HepG2 (cell line): ENCODE data around the gene LOX. TPM values are rescaled to one million over a fixed set of nuclear protein-coding genes. Genes with fewer than 3 reads are reported as not detected.

Source experiments
- ATAC-seq: fragments of 200-7000 bp; cut with Tn5 transposase; 3 replicates; pipeline ENCODE4 v1.9.1; 2020; ENCODE audit warnings: mild to moderate bottlenecking, moderate library complexity
- BruUV-seq: library from RNA; stranded (reverse); fragments of 400-500 nt; replicated peaks from 2 replicates; lab custom pipeline; 2021; lab: Mats Ljungman, UMichigan
- CTCF ChIA-PET: fragments of 300-600 bp; formaldehyde crosslinking; extraction: SDS; loops from one replicate; lab custom pipeline; 2021; ENCODE audit warnings: low total read pairs, inconsistent platforms, low intra/inter-chr PET ratio; lab: Yijun Ruan, JAX
- POLR2A ChIA-PET: fragments of 350-600 bp; sonication (Branson Sonifier 250); formaldehyde crosslinking; loops from one replicate; lab custom pipeline; 2020; ENCODE audit warnings: antibody characterized with exemption, inconsistent platforms; lab: Yijun Ruan, JAX
- DNase-seq: peaks from one replicate; pipeline ENCODE4 v3.0.0-alpha.2; 2015; ENCODE audit warnings: low spot score
- FAIRE-seq: peaks from 3 replicates; lab custom pipeline; 2011; peaks lifted over from hg19 to GRCh38; lab: Jason Lieb, UNC
- H2AFZ ChIP-seq: one replicate; pipeline ENCODE4 v1.6.1; 2011; ENCODE audit warnings: low read length, inconsistent platforms
- H3K27ac ChIP-seq: fragments of 300-600 bp; 3 replicates; pipeline ENCODE4 v1.8.0; 2011; ENCODE audit warnings: mixed run types, mild to moderate bottlenecking, mixed read lengths, low read length, inconsistent platforms; ENCODE audit not compliant: insufficient read depth; ENCODE audit errors: extremely low read length
- H3K27me3 ChIP-seq, 2 experiments: fragments of 200-600 bp in 1 of 2; 2 replicates in 1 of 2; 3 replicates in 1 of 2; pipeline versions ENCODE4 v1.6.0 to v1.8.0; 2011; ENCODE audit warnings: low read length in 2 of 2, mild to moderate bottlenecking in 2 of 2, moderate library complexity in 2 of 2, inconsistent platforms in 1 of 2; ENCODE audit not compliant: insufficient read depth in 2 of 2, control insufficient read depth in 1 of 2
- H3K36me3 ChIP-seq, 2 experiments: fragments of 200-600 bp in 1 of 2; replicated peaks in 1 of 2; 2 replicates in 1 of 2; 3 replicates in 1 of 2; pipeline versions ENCODE4 v1.5.1 to v1.8.0; 2011; ENCODE audit warnings: low read length in 2 of 2, inconsistent platforms in 1 of 2; ENCODE audit not compliant: insufficient read depth in 2 of 2, control insufficient read depth in 1 of 2
- H3K4me1 ChIP-seq: 2 replicates; pipeline ENCODE4 v1.5.1; 2012; ENCODE audit warnings: low read length, inconsistent platforms; ENCODE audit not compliant: insufficient read depth
- H3K4me2 ChIP-seq: 2 replicates; pipeline ENCODE4 v1.6.0; 2011; ENCODE audit warnings: low read depth, low read length, inconsistent platforms
- H3K4me3 ChIP-seq, 3 experiments: fragments of 200-600 bp in 1 of 3; sonication (generic), shearing (Covaris generic) in 1 of 3; replicated peaks in 1 of 3; 2 replicates each; pipeline ENCODE4 v1.5.1; 2011 to 2016; ENCODE audit warnings: low read length in 3 of 3, inconsistent platforms in 2 of 3, low read depth in 2 of 3, mild to moderate bottlenecking in 2 of 3, control low read depth in 1 of 3, mixed read lengths in 1 of 3; ENCODE audit not compliant: insufficient read depth in 1 of 3
- H3K79me2 ChIP-seq: one replicate; pipeline ENCODE4 v1.6.1; 2011; ENCODE audit warnings: low read length, inconsistent platforms; ENCODE audit not compliant: insufficient read depth
- H3K9ac ChIP-seq: 2 replicates; pipeline ENCODE4 v1.6.0; 2011; ENCODE audit warnings: mild to moderate bottlenecking, low read depth, low read length, inconsistent platforms; ENCODE audit not compliant: insufficient read depth
- H3K9me3 ChIP-seq: 2 replicates; pipeline ENCODE4 v1.5.1; 2012; ENCODE audit warnings: mild to moderate bottlenecking, low read length
- H4K20me1 ChIP-seq: 2 replicates; pipeline ENCODE4 v1.6.0; 2011; ENCODE audit warnings: inconsistent platforms, mild to moderate bottlenecking, low read length, moderate library complexity; ENCODE audit not compliant: insufficient read depth
- ARNT2 ChIP-seq: sonication (generic); formaldehyde crosslinking; IDR thresholded peaks from 2 replicates; pipeline ENCODE4 v1.8.0; 2022; ENCODE audit warnings: mild to moderate bottlenecking, low read depth, missing genetic modification reagents, moderate library complexity
- ERF ChIP-seq: IDR thresholded peaks from 2 replicates; pipeline ENCODE4 v1.6.1; 2018; ENCODE audit warnings: missing biosample characterization, missing genetic modification reagents
- ETV5 ChIP-seq: IDR thresholded peaks from 2 replicates; pipeline ENCODE4 v1.6.1; 2018; ENCODE audit warnings: missing biosample characterization, missing genetic modification reagents, inconsistent platforms, borderline replicate concordance
- EZH2 ChIP-seq: conservative IDR thresholded peaks from 2 replicates; pipeline ENCODE4 v1.6.1; 2012; ENCODE audit warnings: mild to moderate bottlenecking, low read depth, low read length, moderate library complexity
- FOXJ3 ChIP-seq: sonication (generic); formaldehyde crosslinking; IDR thresholded peaks from 2 replicates; pipeline ENCODE4 v1.4.0; 2020; ENCODE audit warnings: missing genetic modification reagents, mild to moderate bottlenecking, borderline replicate concordance
- MIXL1 ChIP-seq: IDR thresholded peaks from 2 replicates; pipeline ENCODE4 v1.6.1; 2016
- NBN ChIP-seq: fragments of 450-650 bp; conservative IDR thresholded peaks from 2 replicates; pipeline ENCODE4 v1.6.1; 2017
- NFATC3 ChIP-seq: sonication (generic); formaldehyde crosslinking; IDR thresholded peaks from 2 replicates; pipeline ENCODE4 v1.5.1; 2020; ENCODE audit warnings: mild to moderate bottlenecking, missing genetic modification reagents
- PHF20 ChIP-seq: sonication (generic); formaldehyde crosslinking; IDR thresholded peaks from 2 replicates; pipeline ENCODE4 v1.5.0; 2020; ENCODE audit warnings: mild to moderate bottlenecking, missing genetic modification reagents
- PRMT3 ChIP-seq: sonication (generic); formaldehyde crosslinking; IDR thresholded peaks from 2 replicates; pipeline ENCODE4 v1.8.1; 2022; ENCODE audit warnings: low read depth, mild to moderate bottlenecking, moderate library complexity, missing genetic modification reagents, borderline replicate concordance
- RBFOX2 ChIP-seq: fragments of 200-400 bp; formaldehyde crosslinking; IDR thresholded peaks from 2 replicates; pipeline ENCODE4 v1.6.1; 2017; ENCODE audit warnings: low read depth, mild to moderate bottlenecking, low read length
- SCMH1 ChIP-seq: sonication (generic); formaldehyde crosslinking; IDR thresholded peaks from 2 replicates; pipeline ENCODE4 v1.9.0; 2021; ENCODE audit warnings: missing genetic modification reagents, mild to moderate bottlenecking, borderline replicate concordance
- SP1 ChIP-seq, 2 experiments: fragments of 450-650 bp in 1 of 2; sonication (generic) in 1 of 2; formaldehyde crosslinking in 1 of 2; IDR thresholded peaks; 2 replicates each; pipeline versions ENCODE4 v1.4.0 to v1.6.1; 2016 to 2020; ENCODE audit warnings: missing genetic modification reagents in 1 of 2
- ZFP36L1 ChIP-seq: sonication (generic); formaldehyde crosslinking; IDR thresholded peaks from 2 replicates; pipeline ENCODE4 v1.8.0; 2022; ENCODE audit warnings: mild to moderate bottlenecking, missing genetic modification reagents, moderate library complexity
- ZNF124 ChIP-seq: sonication (generic); formaldehyde crosslinking; IDR thresholded peaks from 2 replicates; pipeline ENCODE4 v1.4.0; 2020; ENCODE audit warnings: missing genetic modification reagents
- ZNF468 ChIP-seq: sonication (generic); formaldehyde crosslinking; IDR thresholded peaks from 2 replicates; pipeline ENCODE4 v1.8.0; 2022; ENCODE audit warnings: mild to moderate bottlenecking, moderate library complexity, missing genetic modification reagents
- ZNF580 ChIP-seq: IDR thresholded peaks from 2 replicates; pipeline ENCODE4 v1.6.1; 2016; ENCODE audit warnings: low read depth, borderline replicate concordance
- ZNF850 ChIP-seq: sonication (generic); formaldehyde crosslinking; conservative IDR thresholded peaks from 2 replicates; pipeline ENCODE4 v1.9.0; 2021; ENCODE audit warnings: mild to moderate bottlenecking, missing genetic modification reagents
- WGBS: methylation state at CpG from one replicate; pipeline ENCODE4 v1.1.6; 2017; ENCODE audit warnings: low lambda C conversion rate; 5-methylcytosine and 5-hydroxymethylcytosine counted together
- in situ Hi-C: cut with HindIII; loops from 2 replicates; pipeline ENCODE4 v1.10.0; 2017; ENCODE audit warnings: low pct_unique_long_range_greater_than_20kb; ENCODE audit not compliant: extremely low pct_ligation_motif_present
- intact Hi-C: fragments of 100-400 bp; cut with micrococcal nuclease; formaldehyde crosslinking; loops from one replicate; pipeline ENCODE4 v1.10.0; 2022; ENCODE audit not compliant: unreplicated experiment
- polyA plus RNA-seq, 8 experiments: library from polyadenylated mRNA; depleted of rRNA in 3 of 8; stranded (reverse) in 7 of 8; unstranded in 1 of 8; fragments of >200 nt; fragmentation: Illumina TruSeq in 4 of 8; extraction: Trizol in 4 of 8; gene quantifications; 2 replicates each; pipeline versions ENCODE4 v1.2.1 to v1.2.3, GENCODE V29; 2011 to 2016; ENCODE audit warnings: low read depth in 4 of 8, missing spikeins in 1 of 8, mixed read lengths in 1 of 8; ENCODE audit not compliant: insufficient read depth in 1 of 8
- total RNA-seq, 5 experiments: library from RNA; depleted of rRNA; stranded (reverse); fragments of >200 nt; fragmentation: Illumina TruSeq; extraction: Trizol; gene quantifications; 2 replicates each; pipeline ENCODE4 v1.2.3, GENCODE V29; 2016; ENCODE audit warnings: low read depth in 1 of 5
- TF ChIP-seq, protein P1 (sequence below): sonication (generic); formaldehyde crosslinking; IDR thresholded peaks from 2 replicates; pipeline ENCODE4 v1.5.1; 2020; ENCODE audit warnings: mild to moderate bottlenecking, moderate library complexity, missing genetic modification reagents

Gene LOX
- total and polyA plus RNA-seq, 2 of the 13 experiments (the other 11 are each of a cell fraction or from before 2014, with no cell fraction given): 0.73 to 173 TPM

DNA sequence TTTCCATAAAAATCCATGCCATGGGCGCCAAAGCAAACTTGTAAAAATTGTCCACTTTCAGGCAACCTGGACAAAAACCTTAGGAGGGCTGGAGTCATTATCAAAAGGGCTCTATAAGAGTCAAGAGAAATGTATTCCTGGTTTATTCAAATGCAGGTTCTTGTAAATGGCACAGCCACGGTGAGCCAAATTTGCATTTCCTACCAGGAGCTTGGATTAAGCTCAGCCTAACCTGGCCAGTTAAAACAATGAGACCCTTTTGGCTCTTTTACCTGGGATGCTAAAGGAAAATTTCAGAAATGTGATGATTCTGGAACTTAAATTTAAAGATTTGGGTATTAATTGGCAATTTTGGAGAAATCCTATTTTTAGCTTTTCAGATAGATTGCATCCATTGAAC lies 42.4 kb upstream of the LOX start (continued):
- no peak for TF ChIP-seq ARNT2 (CRISPR knock-in tag)
- no peak for TF ChIP-seq ZNF580
- TF ChIP-seq NBN: no peak
- TF ChIP-seq MIXL1 (CRISPR knock-in tag): no peak
- no peak for TF ChIP-seq ETV5 (CRISPR knock-in tag)
- no peak for TF ChIP-seq ZNF850 (CRISPR knock-in tag)
- no peak for TF ChIP-seq NFATC3 (CRISPR knock-in tag)
- TF ChIP-seq ZFP36L1 (CRISPR knock-in tag): no peak

GRCh38 chr5:122119205-122119604 lies 41.1 kb upstream of the LOX start:
- no TSS peak for BruUV-seq
- H4K20me1 ChIP-seq: no peaks in the 10 kb centered on the region
- intact Hi-C loops (no loop called here), in situ Hi-C loops (no loop called here)
- WGBS: 2% methylated on average over 3 of the region's 3 CpGs
- no peak overlapping the region for H3K4me2 ChIP-seq
- no peak overlapping the region for H3K9ac ChIP-seq
- no peak overlapping the region for H3K4me3 ChIP-seq
- DNase-seq (no peak), ATAC-seq (no peak), FAIRE-seq (no peak)
- no peaks in the 10 kb centered on the region for H3K27me3 ChIP-seq
- no peak overlapping the region for H3K27ac ChIP-seq
- H3K79me2 ChIP-seq: no peaks in the 10 kb centered on the region
- H2AFZ ChIP-seq: no peak overlapping the region
- no peaks in the 10 kb centered on the region for H3K4me1 ChIP-seq
- no peaks in the 10 kb centered on the region for H3K9me3 ChIP-seq
- ChIA-PET CTCF (no interaction called here), POLR2A (no interaction called here)
- no peaks in the 10 kb centered on the region for H3K36me3 ChIP-seq
- no peak for TF ChIP-seq PHF20 (CRISPR knock-in tag)
- TF ChIP-seq SP1 (IDR thresholded peaks at IDR 0.05): no peak
- TF ChIP-seq SP1 (CRISPR knock-in tag; IDR thresholded peaks at IDR 0.05): no peak
- no peak for TF ChIP-seq FOXJ3 (CRISPR knock-in tag)
- no peak for TF ChIP-seq ERF (CRISPR knock-in tag)
- TF ChIP-seq, protein P1, sequence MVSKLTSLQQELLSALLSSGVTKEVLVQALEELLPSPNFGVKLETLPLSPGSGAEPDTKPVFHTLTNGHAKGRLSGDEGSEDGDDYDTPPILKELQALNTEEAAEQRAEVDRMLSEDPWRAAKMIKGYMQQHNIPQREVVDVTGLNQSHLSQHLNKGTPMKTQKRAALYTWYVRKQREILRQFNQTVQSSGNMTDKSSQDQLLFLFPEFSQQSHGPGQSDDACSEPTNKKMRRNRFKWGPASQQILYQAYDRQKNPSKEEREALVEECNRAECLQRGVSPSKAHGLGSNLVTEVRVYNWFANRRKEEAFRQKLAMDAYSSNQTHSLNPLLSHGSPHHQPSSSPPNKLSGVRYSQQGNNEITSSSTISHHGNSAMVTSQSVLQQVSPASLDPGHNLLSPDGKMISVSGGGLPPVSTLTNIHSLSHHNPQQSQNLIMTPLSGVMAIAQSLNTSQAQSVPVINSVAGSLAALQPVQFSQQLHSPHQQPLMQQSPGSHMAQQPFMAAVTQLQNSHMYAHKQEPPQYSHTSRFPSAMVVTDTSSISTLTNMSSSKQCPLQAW (CRISPR knock-in tag): no peak
- TF ChIP-seq PRMT3 (CRISPR knock-in tag): no peak
- TF ChIP-seq RBFOX2: no peak
- no peak for TF ChIP-seq SCMH1 (CRISPR knock-in tag)
- TF ChIP-seq EZH2: no peak
- no peak for TF ChIP-seq ZNF468 (CRISPR knock-in tag)
- TF ChIP-seq ZNF124 (CRISPR knock-in tag): no peak
